GM12874 (cell line): ENCODE results near the gene CYP4F12.

ENCODE experiments used
- CTCF ChIP-seq: IDR thresholded peaks from 2 replicates; pipeline ENCODE4 v1.5.1; 2011; ENCODE audit warnings: low read depth, mild to moderate bottlenecking, control low read depth, low read length, moderate library complexity; ENCODE audit not compliant: insufficient read depth

The CYP4F12 gene

GRCh38 chr19:15696654-15697194, 23.8 kb downstream of the CYP4F12 start:
- no peak for TF ChIP-seq CTCF

- no peak for TF ChIP-seq CTCF
Measured at GRCh38 chr19:15701757-15702533, 29.1 kb downstream of the CYP4F12 start.

- no peak for TF ChIP-seq CTCF
Measured at GRCh38 chr19:15702534-15702930, 29.6 kb downstream of the CYP4F12 start.

GRCh38 chr19:15714638-15715037, 41.8 kb downstream of the CYP4F12 start:
- no peak for TF ChIP-seq CTCF

GRCh38 chr19:15715642-15716041, 42.8 kb downstream of the CYP4F12 start:
- no peak for TF ChIP-seq CTCF

GRCh38 chr19:15717809-15718208, 44.9 kb downstream of the CYP4F12 start:
- no peak for TF ChIP-seq CTCF

GRCh38 chr19:15721268-15721667, 48.4 kb downstream of the CYP4F12 start:
- TF ChIP-seq CTCF = no peak
